ENCODE data around the gene HPN. TPM values are rescaled to one million over a fixed set of nuclear protein-coding genes. Genes with fewer than 3 reads are reported as not detected.
A peak's percentile ranks its signal among the peaks of the same experiment; 100 is the strongest.

Gene HPN
- total and polyA plus RNA-seq, 10 of the 15 experiments (the other 5 are each of a cell fraction or from before 2014, with no cell fraction given): 0.21 to 0.35 TPM; not detected in 8

GRCh38 chr19:35114353-35115176, 73.0 kb downstream of the HPN start (continued):
- no peak for TF ChIP-seq MLLT1 (IDR thresholded peaks at IDR 0.05)
- no peak for TF ChIP-seq ESRRA (IDR thresholded peaks at IDR 0.05; ENCODE audit: low read length)
- peak; percentile 80; the same call in 1 of the 2 replicates for TF ChIP-seq SMC3 (IDR thresholded peaks at IDR 0.05; ENCODE audit: borderline replicate concordance, low read length)
- no peak for TF ChIP-seq CREM (IDR thresholded peaks at IDR 0.05; ENCODE audit: low read depth)
- TF ChIP-seq RFX5 (IDR thresholded peaks at IDR 0.05; ENCODE audit: low read depth, low read length): no peak
- peak; percentile 28; the same call in 1 of the 2 replicates for TF ChIP-seq RB1 (IDR thresholded peaks at IDR 0.05; ENCODE audit: borderline replicate concordance)

- ChIA-PET CTCF (interaction anchor here (0.8 to 6.4 kb wide), 12 partner anchors 7 to 134 kb away, joined by 3 to 75 read pairs (median 4); partner anchors contain the start of genes FXYD7 and LGI4), POLR2A (interaction anchor here (0.5 kb wide), 1 partner anchor 170 kb away, joined by 5 read pairs; no protein-coding TSS in a partner anchor), SMC1A (ENCODE audit: uncharacterized antibody, unreplicated experiment) (interaction anchor here (1.0 to 3.6 kb wide), 4 partner anchors 20 to 26 kb away, joined by 8 to 10 read pairs (median 9); partner anchors contain the start of gene LGI4), RAD21 (ENCODE audit: unreplicated experiment) (interaction anchor here (1.0 to 1.6 kb wide), 3 partner anchors 20 to 49 kb away, joined by 3 to 8 read pairs (median 3); no protein-coding TSS in a partner anchor)
- Histone ChIP-seq H3K9ac (ENCODE audit: control insufficient read depth, insufficient read depth, low read length) (no peak within 1 kb of the TSS), H3K79me2 (ENCODE audit: control insufficient read depth, insufficient read depth, low read length) (no peaks in the 10 kb centered on the region), H3K9me3 (replicated peaks; ENCODE audit: control insufficient read depth, insufficient read depth, low read length) (no peaks in the 10 kb centered on the region), H3K4me3 (no peak within 1 kb of the TSS), H3K4me1 (ENCODE audit: control insufficient read depth, insufficient read depth, low read length) (peaks cover 1% of the 10 kb centered on the region), H3K27ac (ENCODE audit: control insufficient read depth, insufficient read depth) (no peak within 1 kb of the TSS), H3K27me3 (replicated peaks in 1 of 2; ENCODE audit: control insufficient read depth in 2 of 2, insufficient read depth in 2 of 2, low read length in 1 of 2) (no peaks in the 10 kb centered on the region), H2AFZ (ENCODE audit: control insufficient read depth, low read depth, low read length) (peak within 1 kb of the TSS; percentile 72), H3K4me2 (ENCODE audit: control insufficient read depth, insufficient read depth) (peak within 1 kb of the TSS; percentile 48; the same call in 1 of the 2 replicates), H3K36me3 (ENCODE audit: control insufficient read depth in 2 of 2, insufficient read depth in 2 of 2, low read length in 1 of 2) (no peaks in the 10 kb centered on the region), H4K20me1 (ENCODE audit: control insufficient read depth, insufficient read depth) (no peaks in the 10 kb centered on the region)
- DNase-seq (ENCODE audit: low read depth, low spot score) (no peak), FAIRE-seq (no peak), ATAC-seq (no peak)
- no TSS peak for BruUV-seq (replicated peaks)
- in situ Hi-C loops (cut with MboI): no loop called here
- 43% methylated on average over 13 of the region's 14 CpGs for WGBS (ENCODE audit: insufficient coverage, insufficient replicate concordance, low lambda C conversion rate, missing lambda C conversion rate)
- intact Hi-C loops (cut with micrococcal nuclease; ENCODE audit: unreplicated experiment): no loop called here
- TF ChIP-seq MAX (IDR thresholded peaks at IDR 0.05; ENCODE audit: low read depth, low read length) (no peak), TCF3 (IDR thresholded peaks at IDR 0.05; ENCODE audit: borderline replicate concordance, insufficient read depth, low read depth, low read length) (no peak), NFXL1 (IDR thresholded peaks at IDR 0.05; ENCODE audit: borderline replicate concordance) (no peak), NKRF (conservative IDR thresholded peaks at IDR 0.05) (no peak), FOXM1 (IDR thresholded peaks at IDR 0.05; ENCODE audit: low read depth, low read length) (no peak), MTA3 (IDR thresholded peaks at IDR 0.05; ENCODE audit: borderline replicate concordance, low read length) (no peak), SUZ12 (IDR thresholded peaks at IDR 0.05; ENCODE audit: unreplicated experiment) (no peak), NFIC (IDR thresholded peaks at IDR 0.05; ENCODE audit: low read depth, low read length) (no peak)
Measured at GRCh38 chr19:35115177-35115951, 73.8 kb downstream of the HPN start, which contains the start of gene FXYD3. FXYD3 (plus strand) TSS chr19:35115823; CDS start chr19:35119377, 3,554 bp downstream.
